ENCODE measurements around the gene MRPS34. TPM values are rescaled to one million over a fixed set of nuclear protein-coding genes. Genes with fewer than 3 reads are reported as not detected.
A peak's percentile ranks its signal among the peaks of the same experiment; 100 is the strongest.

MRPS34 gene
- polyA plus RNA-seq, 1 experiment = 55.8 TPM

DNA sequence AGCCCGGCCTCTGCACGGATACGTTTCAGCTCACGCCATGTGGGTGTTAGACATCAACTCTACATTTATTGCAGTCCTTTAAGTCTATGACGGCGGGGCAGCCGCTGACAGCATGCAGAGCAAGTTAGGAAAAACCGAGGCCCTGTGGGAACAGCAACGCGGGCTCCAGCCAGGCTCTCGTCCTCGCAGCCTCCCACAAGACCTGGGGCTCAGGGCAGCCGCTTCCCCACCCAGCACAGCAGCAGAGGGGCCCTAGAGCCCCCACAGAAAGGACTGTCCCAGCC lies 3.7 kb upstream of the MRPS34 start:
- ChIA-PET POLR2A (no interaction called here), CTCF (interaction anchor here (0.7 kb wide), 1 partner anchor 47 kb away, joined by 4 read pairs; no protein-coding TSS in a partner anchor)
- Histone ChIP-seq H3K9me3 (ENCODE audit: control insufficient read depth, insufficient read depth, low read length) (no peaks in the 10 kb centered on the region; the same call in 1 of the 2 replicates), H3K4me3 (ENCODE audit: low read depth, low read length) (no peak overlapping the region), H3K27me3 (ENCODE audit: control insufficient read depth, insufficient read depth, low read length) (no peaks in the 10 kb centered on the region), H3K27ac (ENCODE audit: low read depth, low read length) (no peak overlapping the region)
- no peak for DNase-seq (ENCODE audit: low read depth, low spot score)
- TF ChIP-seq, protein P1, sequence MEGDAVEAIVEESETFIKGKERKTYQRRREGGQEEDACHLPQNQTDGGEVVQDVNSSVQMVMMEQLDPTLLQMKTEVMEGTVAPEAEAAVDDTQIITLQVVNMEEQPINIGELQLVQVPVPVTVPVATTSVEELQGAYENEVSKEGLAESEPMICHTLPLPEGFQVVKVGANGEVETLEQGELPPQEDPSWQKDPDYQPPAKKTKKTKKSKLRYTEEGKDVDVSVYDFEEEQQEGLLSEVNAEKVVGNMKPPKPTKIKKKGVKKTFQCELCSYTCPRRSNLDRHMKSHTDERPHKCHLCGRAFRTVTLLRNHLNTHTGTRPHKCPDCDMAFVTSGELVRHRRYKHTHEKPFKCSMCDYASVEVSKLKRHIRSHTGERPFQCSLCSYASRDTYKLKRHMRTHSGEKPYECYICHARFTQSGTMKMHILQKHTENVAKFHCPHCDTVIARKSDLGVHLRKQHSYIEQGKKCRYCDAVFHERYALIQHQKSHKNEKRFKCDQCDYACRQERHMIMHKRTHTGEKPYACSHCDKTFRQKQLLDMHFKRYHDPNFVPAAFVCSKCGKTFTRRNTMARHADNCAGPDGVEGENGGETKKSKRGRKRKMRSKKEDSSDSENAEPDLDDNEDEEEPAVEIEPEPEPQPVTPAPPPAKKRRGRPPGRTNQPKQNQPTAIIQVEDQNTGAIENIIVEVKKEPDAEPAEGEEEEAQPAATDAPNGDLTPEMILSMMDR (IDR thresholded peaks at IDR 0.05; ENCODE audit: low read depth, low read length) = no peak

DNA sequence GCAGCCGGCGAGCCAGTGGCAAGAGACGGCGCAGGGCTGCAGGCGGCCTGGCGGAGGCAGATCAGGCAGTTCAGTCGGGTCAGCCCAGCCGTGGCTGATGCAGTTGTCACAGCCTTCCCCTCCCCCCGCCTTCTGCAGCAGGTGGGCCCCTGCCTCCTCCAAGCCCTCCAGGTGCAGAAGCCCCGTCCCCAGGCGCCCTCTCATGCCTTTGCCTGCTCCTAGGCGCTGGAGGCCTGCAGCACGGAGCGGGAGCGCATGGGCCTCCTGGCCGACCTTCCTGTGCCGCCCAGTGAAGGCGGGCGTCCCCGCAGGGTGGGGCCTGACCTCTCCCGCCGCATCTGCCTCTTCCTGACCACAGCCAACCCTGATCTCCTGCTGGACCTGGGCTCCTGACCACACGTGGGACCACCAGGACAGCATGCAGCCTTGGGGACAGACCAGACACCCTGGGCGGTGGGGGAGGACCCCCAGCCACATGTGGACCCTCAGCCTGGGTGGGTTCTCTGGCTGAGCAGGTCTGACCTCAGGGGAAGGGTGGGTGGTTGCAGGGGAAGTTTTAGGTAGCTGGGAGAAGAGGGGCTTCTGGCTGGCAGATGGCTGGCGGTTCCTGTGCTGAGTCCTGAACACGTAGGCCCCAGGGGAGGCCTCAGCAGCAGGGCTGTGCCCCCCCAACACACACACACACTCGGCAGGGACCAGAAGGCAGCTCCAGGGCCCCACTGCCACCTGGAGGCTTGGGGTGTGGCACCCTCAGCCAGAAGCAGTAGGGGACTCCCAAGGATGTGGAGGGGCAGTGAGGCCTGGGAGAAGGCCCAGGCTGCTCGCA lies 3.1 kb upstream of the MRPS34 start:
- POLR2A ChIA-PET = interaction anchor here (0.7 kb wide), 1 partner anchor 9 kb away, joined by 3 read pairs; no protein-coding TSS in a partner anchor
- CTCF ChIA-PET = interaction anchor here (0.7 kb wide), 1 partner anchor 47 kb away, joined by 4 read pairs; no protein-coding TSS in a partner anchor
- Histone ChIP-seq H3K4me3 (ENCODE audit: low read depth, low read length) (no peak overlapping the region), H3K27ac (ENCODE audit: low read depth, low read length) (no peak overlapping the region), H3K9me3 (ENCODE audit: control insufficient read depth, insufficient read depth, low read length) (no peaks in the 10 kb centered on the region; the same call in 1 of the 2 replicates), H3K27me3 (ENCODE audit: control insufficient read depth, insufficient read depth, low read length) (no peaks in the 10 kb centered on the region)
- no peak for DNase-seq (ENCODE audit: low read depth, low spot score)
- TF ChIP-seq, protein P1 (IDR thresholded peaks at IDR 0.05; ENCODE audit: low read depth, low read length) = no peak

DNA sequence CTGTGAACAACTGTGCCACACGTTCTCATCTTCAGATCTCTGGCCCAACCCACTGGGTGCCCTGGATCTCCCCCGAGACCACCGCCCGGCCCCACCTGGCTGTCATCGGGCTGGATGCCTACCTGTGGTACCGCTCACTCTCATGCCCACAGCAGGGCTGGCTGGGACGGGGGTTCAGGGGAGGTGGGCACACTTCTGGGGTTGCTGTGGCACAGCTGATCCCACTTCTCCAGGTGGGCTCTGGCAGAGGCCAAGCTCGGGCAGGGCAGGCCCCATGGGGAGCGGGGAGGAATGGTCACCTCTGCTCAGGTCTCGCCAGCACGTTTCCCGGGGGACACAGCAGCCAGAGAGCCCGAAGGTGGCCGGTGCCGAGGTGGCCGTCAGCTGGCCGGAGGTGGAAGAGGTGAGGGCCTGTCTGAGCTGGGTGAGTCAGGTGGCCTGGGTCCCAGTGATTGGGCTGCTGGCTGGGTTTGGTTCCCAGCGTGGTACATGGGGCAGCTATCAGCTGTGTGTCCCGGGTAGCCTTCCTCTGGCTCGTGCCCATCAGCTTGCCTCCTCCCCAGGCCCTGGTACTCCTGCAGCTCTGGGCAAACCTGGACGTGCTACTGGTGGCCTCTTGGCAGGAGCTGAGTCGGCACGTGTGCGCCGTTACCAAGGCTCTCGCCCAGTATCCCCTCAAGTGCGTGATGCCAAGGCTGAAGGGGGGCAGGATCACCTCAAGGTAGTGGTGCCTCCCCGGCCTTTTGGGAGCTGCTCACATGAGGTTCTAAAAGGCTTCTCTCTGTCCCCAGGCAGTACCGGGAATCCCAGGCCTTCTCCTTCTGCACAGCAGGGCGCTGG lies 2.3 kb upstream of the MRPS34 start:
- no peak overlapping the region for H3K4me3 ChIP-seq (ENCODE audit: low read depth, low read length)
- no peak overlapping the region for H3K27ac ChIP-seq (ENCODE audit: low read depth, low read length)
- ChIA-PET POLR2A (interaction anchor here (0.7 to 1.1 kb wide), 2 partner anchors 9 to 190 kb away, joined by 3 read pairs; partner anchors contain the start of gene RPS2), CTCF (interaction anchor here (1.2 kb wide), 1 partner anchor 48 kb away, joined by 9 read pairs; no protein-coding TSS in a partner anchor)
- no peaks in the 10 kb centered on the region for H3K27me3 ChIP-seq (ENCODE audit: control insufficient read depth, insufficient read depth, low read length)
- peaks cover 4% of the 10 kb centered on the region; the same call in 1 of the 2 replicates for H3K9me3 ChIP-seq (ENCODE audit: control insufficient read depth, insufficient read depth, low read length)
- no peak for DNase-seq (ENCODE audit: low read depth, low spot score)
- TF ChIP-seq, protein P1 (IDR thresholded peaks at IDR 0.05; ENCODE audit: low read depth, low read length) = no peak

DNA sequence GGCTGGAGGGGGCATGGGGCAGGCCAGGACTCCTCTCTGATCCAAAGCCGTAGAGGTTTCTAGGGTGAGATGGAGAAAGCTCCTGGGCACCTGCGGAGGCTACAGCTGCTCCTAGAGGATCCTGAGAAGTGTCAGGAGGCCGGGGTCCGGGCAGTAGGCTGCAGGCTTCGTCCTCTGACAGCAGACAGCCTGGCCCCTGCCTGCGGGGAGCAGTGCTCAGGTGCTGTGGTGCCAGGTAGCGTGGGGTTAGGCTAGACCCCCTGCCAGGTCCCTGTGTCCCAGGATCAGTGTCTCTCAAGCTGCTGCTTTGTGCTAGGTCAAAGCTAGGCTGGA lies 1.5 kb upstream of the MRPS34 start:
- TF ChIP-seq, protein P1 (IDR thresholded peaks at IDR 0.05; ENCODE audit: low read depth, low read length) = no peak
- peaks cover 6% of the 10 kb centered on the region; the same call in 1 of the 2 replicates for H3K9me3 ChIP-seq (ENCODE audit: control insufficient read depth, insufficient read depth, low read length)
- H3K27ac ChIP-seq (ENCODE audit: low read depth, low read length) = no peak overlapping the region
- peak overlapping the region; percentile 77 for H3K4me3 ChIP-seq (ENCODE audit: low read depth, low read length)
- ChIA-PET POLR2A (interaction anchor here (1.1 to 1.4 kb wide), 2 partner anchors 8 to 190 kb away, joined by 3 to 8 read pairs; partner anchors contain the start of genes NUBP2, RPS2 and SPSB3), CTCF (interaction anchor here (0.9 to 1.2 kb wide), 2 partner anchors 8 to 49 kb away, joined by 6 to 9 read pairs; partner anchors contain the start of genes NUBP2 and SPSB3)
- DNase-seq (ENCODE audit: low read depth, low spot score) = no peak
- no peaks in the 10 kb centered on the region for H3K27me3 ChIP-seq (ENCODE audit: control insufficient read depth, insufficient read depth, low read length)
